Upper lobe of left lung (tissue), 6 donors: Measurements from ENCODE around the gene LPCAT3. TPM values are rescaled to one million over a fixed set of nuclear protein-coding genes. Genes with fewer than 3 reads are reported as not detected.

Experiments used
- ATAC-seq, 2 donors: fragments of 200-7000 bp; cut with Tn5 transposase; one replicate each; pipeline ENCODE4 v1.9.1; 2022; ENCODE audit warnings: mild to moderate bottlenecking in 2 of 2, moderate library complexity in 2 of 2; ENCODE audit not compliant: low FRiP score in 2 of 2
- DNase-seq, 2 donors: peaks; one replicate each; pipeline ENCODE4 v3.0.0-alpha.2; 2019 to 2020
- H3K27ac ChIP-seq, 4 donors: fragments of 200-600 bp; sonication (generic); one replicate each; pipeline ENCODE4 v1.5.1; 2016 to 2019
- H3K27me3 ChIP-seq, 4 donors: fragments of 200-600 bp; sonication (generic); one replicate each; pipeline ENCODE4 v1.5.1; 2017 to 2019
- H3K36me3 ChIP-seq, 4 donors: fragments of 200-600 bp; sonication (generic); one replicate each; pipeline ENCODE4 v1.5.1; 2016 to 2019
- H3K4me1 ChIP-seq, 4 donors: fragments of 200-600 bp; sonication (generic); one replicate each; pipeline ENCODE4 v1.5.1; 2018 to 2019
- H3K4me3 ChIP-seq, 4 donors: fragments of 200-600 bp; sonication (generic); one replicate each; pipeline ENCODE4 v1.5.1; 2017 to 2019; ENCODE audit warnings: mild to moderate bottlenecking in 2 of 4, moderate library complexity in 1 of 4
- H3K9me3 ChIP-seq, 4 donors: fragments of 200-600 bp; sonication (generic); one replicate each; pipeline ENCODE4 v1.5.1; 2018 to 2019
- EP300 ChIP-seq, 4 donors: sonication (generic); formaldehyde crosslinking; IDR thresholded peaks; one replicate each; pipeline ENCODE4 v1.5.1; 2017; ENCODE audit warnings: antibody characterized with exemption in 4 of 4, control low read depth in 2 of 4
- POLR2A ChIP-seq, 4 donors: fragments of 450-650 bp; IDR thresholded peaks; one replicate each; pipeline ENCODE4 v1.5.1; 2016 to 2017; ENCODE audit warnings: antibody characterized with exemption in 4 of 4, mild to moderate bottlenecking in 2 of 4
- POLR2AphosphoS5 ChIP-seq, 2 donors: sonication (generic); formaldehyde crosslinking; IDR thresholded peaks; one replicate each; pipeline ENCODE4 v1.5.1; 2017; ENCODE audit warnings: antibody characterized with exemption in 2 of 2
- WGBS, 2 donors: methylation state at CpG; one replicate each; pipeline ENCODE4 v1.1.5; 2017 to 2018; 5-methylcytosine and 5-hydroxymethylcytosine counted together
- total RNA-seq, 6 donors: library from RNA; depleted of rRNA in 4 of 6; stranded (reverse); fragments of >200 nt in 4 of 6; gene quantifications; one replicate each; pipeline versions ENCODE4 v1.1.0 to v1.2.1, GENCODE V29; 2016 to 2021
- TF ChIP-seq, protein P1 (sequence below), 6 experiments: fragments of 450-650 bp in 4 of 6; fragments of 200-600 bp in 2 of 6; sonication (generic) in 2 of 6; IDR thresholded peaks; one replicate each; pipeline ENCODE4 v1.5.1; 2016 to 2019; ENCODE audit warnings: antibody characterized with exemption in 6 of 6
- donor health status: DM: no; HTN: no; CAD: no; lungs with moderate emphysema.
- donor health status: DM: no; HTN: yes; CAD: no; lungs with severe emphysema.

LPCAT3 gene
- total RNA-seq, 6 donors from 2014 or later: 56.3 to 110 (median 84.1) TPM

DNA sequence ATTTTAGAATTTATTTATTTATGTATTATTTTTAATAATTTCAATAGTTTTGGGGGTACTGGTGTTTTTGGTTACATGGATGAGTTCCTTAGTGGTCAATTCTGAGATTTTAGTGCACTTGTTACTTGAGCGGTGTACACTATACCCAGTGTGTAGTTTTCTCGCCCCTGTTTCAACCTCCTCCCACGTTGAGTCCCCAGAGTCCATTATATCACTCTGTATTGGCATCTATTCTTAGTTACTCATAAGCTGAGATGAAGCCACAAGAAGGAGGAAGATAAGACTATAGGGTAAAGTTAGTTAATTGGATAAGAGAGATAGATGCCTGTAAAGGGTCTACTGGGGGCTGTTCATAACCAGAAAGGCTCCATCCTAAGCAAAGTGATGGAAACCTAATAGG is 46.2 kb upstream of the LPCAT3 start:
- Histone ChIP-seq H3K4me1 (peaks cover 6 to 19% (median 13%) of the 10 kb centered on the region in 4 donors), H3K4me3 (no peak overlapping the region), H3K36me3 (peaks cover 0 to 20% (median 0%) of the 10 kb centered on the region in 4 donors), H3K9me3 (no peaks in the 10 kb centered on the region), H3K27me3 (no peaks in the 10 kb centered on the region), H3K27ac (no peak overlapping the region)
- 83% methylated on average over 3 of the region's 3 CpGs for WGBS, 2 donors
- DNase-seq: no peak
- no peak for ATAC-seq
- TF ChIP-seq EP300 (IDR thresholded peaks at IDR 0.05): no peak

DNA sequence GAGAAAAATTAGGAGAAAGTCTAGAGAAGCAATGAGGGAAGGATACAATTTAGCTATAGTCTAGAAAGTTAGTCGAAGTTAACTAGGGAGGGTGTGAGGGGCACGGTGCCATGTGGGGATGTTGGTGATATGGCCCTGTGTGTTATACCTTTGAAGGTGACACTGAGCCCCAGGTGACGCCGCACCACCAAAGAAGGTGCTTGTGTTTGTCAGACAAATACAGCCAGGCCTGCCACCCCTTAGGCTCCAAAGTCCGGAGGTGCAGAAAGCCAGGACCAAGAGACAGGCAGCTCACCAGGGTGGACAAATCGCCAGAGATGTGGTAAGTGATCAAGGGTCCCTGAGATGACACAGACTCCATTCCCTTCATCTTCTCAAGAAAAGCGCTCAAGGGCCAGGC is 43.3 kb upstream of the LPCAT3 start:
- H3K27ac ChIP-seq: peak overlapping the region in 3 of 4 donors; percentile 74 to 85 (median 75)
- 90 to 94% methylated on average over 6 to 7 of the region's 7 CpGs for WGBS, 2 donors

DNA sequence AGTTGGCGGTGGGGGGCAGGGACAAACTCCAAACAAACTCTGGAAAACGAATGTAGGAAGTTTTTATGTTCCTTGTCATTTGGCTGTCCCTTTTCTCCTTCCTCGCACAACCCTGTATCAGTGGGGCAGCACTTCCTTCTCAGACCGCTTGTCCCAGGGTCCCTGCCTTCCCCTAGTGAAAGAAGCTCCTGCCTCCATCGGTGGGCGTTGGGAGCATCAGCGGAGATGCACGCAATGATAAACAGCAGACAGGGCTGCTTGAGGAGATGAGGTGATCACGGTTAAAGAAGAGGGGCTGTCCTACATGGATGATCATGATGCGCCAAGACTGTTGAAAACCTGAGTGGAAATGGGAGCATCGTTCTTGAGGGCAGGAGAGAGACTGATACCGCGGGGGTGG is 42.9 kb upstream of the LPCAT3 start:
- 70 to 71% methylated on average over 13 of the region's 13 CpGs for WGBS, 2 donors
- Histone ChIP-seq H3K9me3 (no peaks in the 10 kb centered on the region), H3K4me3 (peak overlapping the region in 3 of 4 donors; percentile 14 to 45 (median 43)), H3K27ac (peak overlapping the region; percentile 55 to 85 (median 74)), H3K4me1 (peaks cover 6 to 23% (median 13%) of the 10 kb centered on the region in 4 donors), H3K36me3 (peaks cover 0 to 4% (median 0%) of the 10 kb centered on the region in 4 donors), H3K27me3 (no peaks in the 10 kb centered on the region)
- no peak for DNase-seq
- peak in 1 of 2 donors; percentile 33 for ATAC-seq
- TF ChIP-seq EP300 (IDR thresholded peaks at IDR 0.05) (no peak), POLR2AphosphoS5 (IDR thresholded peaks at IDR 0.05) (no peak), POLR2A (IDR thresholded peaks at IDR 0.05) (no peak)
- TF ChIP-seq, protein P1, sequence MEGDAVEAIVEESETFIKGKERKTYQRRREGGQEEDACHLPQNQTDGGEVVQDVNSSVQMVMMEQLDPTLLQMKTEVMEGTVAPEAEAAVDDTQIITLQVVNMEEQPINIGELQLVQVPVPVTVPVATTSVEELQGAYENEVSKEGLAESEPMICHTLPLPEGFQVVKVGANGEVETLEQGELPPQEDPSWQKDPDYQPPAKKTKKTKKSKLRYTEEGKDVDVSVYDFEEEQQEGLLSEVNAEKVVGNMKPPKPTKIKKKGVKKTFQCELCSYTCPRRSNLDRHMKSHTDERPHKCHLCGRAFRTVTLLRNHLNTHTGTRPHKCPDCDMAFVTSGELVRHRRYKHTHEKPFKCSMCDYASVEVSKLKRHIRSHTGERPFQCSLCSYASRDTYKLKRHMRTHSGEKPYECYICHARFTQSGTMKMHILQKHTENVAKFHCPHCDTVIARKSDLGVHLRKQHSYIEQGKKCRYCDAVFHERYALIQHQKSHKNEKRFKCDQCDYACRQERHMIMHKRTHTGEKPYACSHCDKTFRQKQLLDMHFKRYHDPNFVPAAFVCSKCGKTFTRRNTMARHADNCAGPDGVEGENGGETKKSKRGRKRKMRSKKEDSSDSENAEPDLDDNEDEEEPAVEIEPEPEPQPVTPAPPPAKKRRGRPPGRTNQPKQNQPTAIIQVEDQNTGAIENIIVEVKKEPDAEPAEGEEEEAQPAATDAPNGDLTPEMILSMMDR (IDR thresholded peaks at IDR 0.05): no peak

More for the DNA sequence above, 43.3 kb upstream of the LPCAT3 start:
- ATAC-seq (no peak), DNase-seq (no peak)
- H3K27me3 ChIP-seq: no peaks in the 10 kb centered on the region
- TF ChIP-seq POLR2AphosphoS5 (IDR thresholded peaks at IDR 0.05) (no peak), EP300 (IDR thresholded peaks at IDR 0.05) (no peak), POLR2A (IDR thresholded peaks at IDR 0.05) (no peak)
- TF ChIP-seq, protein P1 (IDR thresholded peaks at IDR 0.05): no peak
- peak overlapping the region in 3 of 4 donors; percentile 14 to 45 (median 43) for H3K4me3 ChIP-seq
- H3K9me3 ChIP-seq: no peaks in the 10 kb centered on the region
- peaks cover 6 to 23% (median 13%) of the 10 kb centered on the region in 4 donors for H3K4me1 ChIP-seq
- peaks cover 0 to 7% (median 0%) of the 10 kb centered on the region in 4 donors for H3K36me3 ChIP-seq

DNA sequence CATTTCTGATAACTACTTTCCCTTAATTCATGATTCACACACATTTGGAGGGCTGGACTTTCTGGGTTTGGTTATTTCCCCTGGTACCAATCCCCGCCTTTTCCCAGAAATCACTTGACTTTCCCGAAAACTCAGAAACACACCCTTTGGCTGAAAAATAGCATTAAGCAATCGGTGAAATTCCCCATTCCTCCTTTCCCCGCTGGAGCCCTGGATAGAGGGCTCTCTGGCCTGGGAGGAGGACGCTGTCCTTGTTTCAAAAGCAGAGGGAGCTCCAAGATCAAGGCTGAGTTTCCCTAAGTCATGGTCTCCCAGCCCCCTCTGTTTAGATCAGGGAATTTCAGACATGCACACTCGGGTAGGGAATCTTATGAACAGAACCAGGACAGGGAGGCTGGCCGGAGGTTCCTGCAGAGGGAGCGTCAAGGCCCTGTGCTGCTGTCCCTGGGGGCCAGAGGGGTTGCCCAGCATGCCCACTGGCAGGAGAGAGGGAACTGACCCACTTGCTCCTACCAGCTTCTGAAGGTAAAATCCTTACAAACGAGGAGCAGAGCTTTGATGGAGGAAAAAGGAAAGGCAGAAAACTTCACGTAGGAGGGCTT is 42.2 kb upstream of the LPCAT3 start, which contains the start of gene C1S:
TSS of gene C1S (plus strand) at position 366 of the 602 bp plus-strand sequence. CDS start 1,195 bp downstream, outside the sequence.
- TF ChIP-seq EP300 (IDR thresholded peaks at IDR 0.05) (peak; percentile 81 to 96 (median 90)), POLR2A (IDR thresholded peaks at IDR 0.05) (peak in 2 of 4 donors; percentile 57 to 67), POLR2AphosphoS5 (IDR thresholded peaks at IDR 0.05) (peak in 1 of 2 donors; percentile 84)
- TF ChIP-seq, protein P1 (IDR thresholded peaks at IDR 0.05): peak; percentile 64 to 88 (median 78)
- no peaks in the 10 kb centered on the region for H3K9me3 ChIP-seq
- H3K27me3 ChIP-seq: no peaks in the 10 kb centered on the region
- H3K4me1 ChIP-seq: peaks cover 6 to 23% (median 13%) of the 10 kb centered on the region in 4 donors
- DNase-seq: peak; percentile 37 to 80
- WGBS, 2 donors: 23 to 33% methylated on average over 10 of the region's 10 CpGs
- H3K4me3 ChIP-seq: peak within 1 kb of the TSS in 3 of 4 donors; percentile 14 to 45 (median 43)
- no peaks in the 10 kb centered on the region for H3K36me3 ChIP-seq
- ATAC-seq: peak; percentile 93 to 98
- peak within 1 kb of the TSS; percentile 60 to 85 (median 74) for H3K27ac ChIP-seq

DNA sequence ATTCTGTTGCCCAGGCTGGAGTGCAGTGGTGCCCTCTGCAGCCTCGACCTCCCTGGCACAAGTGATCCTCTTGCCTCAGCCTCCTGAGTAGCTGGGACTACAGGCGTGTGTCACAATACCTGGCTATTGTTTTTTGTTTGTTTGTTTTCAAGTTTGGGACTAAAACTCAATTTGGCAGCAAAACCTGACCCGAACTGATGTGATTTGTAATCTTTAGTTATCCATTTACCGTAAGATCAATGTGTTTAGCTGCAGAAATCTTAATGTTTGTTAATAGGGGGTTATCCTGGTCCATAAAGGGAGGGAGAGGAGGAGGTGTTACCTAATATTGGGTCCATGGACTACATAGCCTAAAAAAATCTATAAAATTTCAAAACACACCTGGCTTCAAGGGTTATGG is 41.5 kb upstream of the LPCAT3 start:
- H3K27me3 ChIP-seq: no peaks in the 10 kb centered on the region
- no peak for ATAC-seq
- peak overlapping the region; percentile 59 to 85 (median 67) for H3K27ac ChIP-seq
- H3K4me3 ChIP-seq: no peak overlapping the region
- no peak for TF ChIP-seq POLR2AphosphoS5 (IDR thresholded peaks at IDR 0.05)
- TF ChIP-seq, protein P1 (IDR thresholded peaks at IDR 0.05): no peak
- H3K9me3 ChIP-seq: no peaks in the 10 kb centered on the region
- DNase-seq: no peak
- H3K4me1 ChIP-seq: peaks cover 6 to 23% (median 13%) of the 10 kb centered on the region in 4 donors
- WGBS, 2 donors: 88% methylated on average over 4 of the region's 4 CpGs
- H3K36me3 ChIP-seq: no peaks in the 10 kb centered on the region
